Esophagus muscularis mucosa (tissue), 3 donors: Measurements from ENCODE around the gene ATP5F1D.

Source experiments
- POLR2A ChIP-seq: fragments of 450-650 bp; IDR thresholded peaks from one replicate; pipeline ENCODE4 v1.6.1; 2017; ENCODE audit warnings: antibody characterized with exemption, moderate library complexity, mild to moderate bottlenecking, low read depth
- POLR2AphosphoS5 ChIP-seq, 2 donors: sonication (generic); formaldehyde crosslinking; IDR thresholded peaks; one replicate each; pipeline ENCODE4 v1.6.1; 2017; ENCODE audit warnings: antibody characterized with exemption in 2 of 2
- TF ChIP-seq, protein P1 (sequence below), 3 experiments: fragments of 200-600 bp in 2 of 3; fragments of 450-650 bp in 1 of 3; sonication (generic) in 2 of 3; IDR thresholded peaks; one replicate each; pipeline ENCODE4 v1.5.1; 2017 to 2019; ENCODE audit warnings: antibody characterized with exemption in 3 of 3, mild to moderate bottlenecking in 2 of 3, moderate library complexity in 1 of 3

DNA sequence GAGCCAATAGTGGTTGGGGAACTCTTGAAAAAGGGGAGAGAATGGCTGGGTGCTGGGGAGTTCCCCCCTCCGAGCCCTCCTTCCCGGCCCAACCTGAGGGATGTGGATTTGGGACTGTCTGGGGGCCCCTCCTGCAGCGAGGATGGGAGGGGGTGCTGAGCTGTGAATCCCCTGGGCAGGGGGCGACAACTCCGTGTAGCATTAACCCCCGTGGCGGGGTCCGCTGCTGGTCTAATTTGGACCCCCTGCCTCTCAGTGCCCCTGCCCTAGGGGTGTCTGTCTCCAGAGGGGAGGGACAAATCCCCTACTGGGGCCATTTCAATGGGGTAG lies 16.6 kb downstream of the ATP5F1D start:
- no peak for TF ChIP-seq POLR2A
- TF ChIP-seq, protein P1, sequence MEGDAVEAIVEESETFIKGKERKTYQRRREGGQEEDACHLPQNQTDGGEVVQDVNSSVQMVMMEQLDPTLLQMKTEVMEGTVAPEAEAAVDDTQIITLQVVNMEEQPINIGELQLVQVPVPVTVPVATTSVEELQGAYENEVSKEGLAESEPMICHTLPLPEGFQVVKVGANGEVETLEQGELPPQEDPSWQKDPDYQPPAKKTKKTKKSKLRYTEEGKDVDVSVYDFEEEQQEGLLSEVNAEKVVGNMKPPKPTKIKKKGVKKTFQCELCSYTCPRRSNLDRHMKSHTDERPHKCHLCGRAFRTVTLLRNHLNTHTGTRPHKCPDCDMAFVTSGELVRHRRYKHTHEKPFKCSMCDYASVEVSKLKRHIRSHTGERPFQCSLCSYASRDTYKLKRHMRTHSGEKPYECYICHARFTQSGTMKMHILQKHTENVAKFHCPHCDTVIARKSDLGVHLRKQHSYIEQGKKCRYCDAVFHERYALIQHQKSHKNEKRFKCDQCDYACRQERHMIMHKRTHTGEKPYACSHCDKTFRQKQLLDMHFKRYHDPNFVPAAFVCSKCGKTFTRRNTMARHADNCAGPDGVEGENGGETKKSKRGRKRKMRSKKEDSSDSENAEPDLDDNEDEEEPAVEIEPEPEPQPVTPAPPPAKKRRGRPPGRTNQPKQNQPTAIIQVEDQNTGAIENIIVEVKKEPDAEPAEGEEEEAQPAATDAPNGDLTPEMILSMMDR (IDR thresholded peaks at IDR 0.05): no peak
- no peak for TF ChIP-seq POLR2AphosphoS5 (IDR thresholded peaks at IDR 0.05)
